Psoas muscle (tissue), 8 donors: ENCODE results near the gene CUL7. TPM values are rescaled to one million over a fixed set of nuclear protein-coding genes. Genes with fewer than 3 reads are reported as not detected.

Experiments
- ATAC-seq, 4 donors: fragments of 200-7000 bp; cut with Tn5 transposase; one replicate each; pipeline ENCODE4 v1.9.1; 2020; ENCODE audit warnings: moderate library complexity in 3 of 4, mild to moderate bottlenecking in 2 of 4
- DNase-seq, 2 donors: peaks; one replicate each; pipeline ENCODE4 v3.0.0-alpha.2; 2020
- H3K27ac ChIP-seq: fragments of 200-600 bp; one replicate; pipeline ENCODE4 v1.8.0; 2022
- H3K27me3 ChIP-seq, 3 donors: fragments of 200-600 bp in 1 of 3; one replicate each; pipeline versions ENCODE4 v1.6.1 to v1.8.0; 2013 to 2022; ENCODE audit warnings: low read length in 2 of 3, mild to moderate bottlenecking in 2 of 3, moderate library complexity in 1 of 3; ENCODE audit not compliant: insufficient read depth in 3 of 3
- H3K36me3 ChIP-seq, 2 donors: fragments of 200-600 bp in 1 of 2; one replicate each; pipeline versions ENCODE4 v1.6.1 to v1.8.0; 2013 to 2022; ENCODE audit warnings: low read depth in 1 of 2, mild to moderate bottlenecking in 1 of 2, moderate library complexity in 1 of 2; ENCODE audit not compliant: insufficient read depth in 1 of 2
- H3K4me1 ChIP-seq: fragments of 200-600 bp; one replicate; pipeline ENCODE4 v1.8.0; 2022
- H3K4me3 ChIP-seq: fragments of 200-600 bp; one replicate; pipeline ENCODE4 v1.8.0; 2022; ENCODE audit warnings: mild to moderate bottlenecking
- H3K9me3 ChIP-seq: fragments of 200-600 bp; one replicate; pipeline ENCODE4 v1.8.0; 2022
- WGBS, 3 donors: extraction: QIAGEN DNeasy Blood & Tissue Kit; methylation state at CpG; one replicate each; pipeline versions ENCODE4 v1.1.6 to v1.1.7; 2013; 5-methylcytosine and 5-hydroxymethylcytosine counted together
- intact Hi-C, 2 donors: fragments of 100-400 bp; cut with DNase I; formaldehyde crosslinking; loops; one replicate each; pipeline versions ENCODE4 v1.11.0 to v1.14.2; 2022
- polyA plus RNA-seq, 3 donors: library from polyadenylated mRNA; stranded (reverse); fragments of 200-250 nt; gene quantifications; one replicate each; pipeline ENCODE4 v1.2.3, GENCODE V29; 2013
- total RNA-seq, 4 donors: library from RNA; stranded (reverse); fragmentation: NEBNext Ultra II Directional in 2 of 4; extraction: Animal tissue kit (Norgen Biotek cat#: 25700) in 2 of 4; gene quantifications; one replicate each; pipeline versions ENCODE4 v1.2.1 to v1.2.4, GENCODE V29; 2021 to 2023
- TF ChIP-seq, protein P1 (sequence below): fragments of 200-600 bp; IDR thresholded peaks from one replicate; pipeline ENCODE4 v1.8.0; 2022; ENCODE audit warnings: antibody characterized with exemption
- donor health status: healthy with polysubstance abuse.
- donor health status: DM: no; HTN: no; CAD: no; lungs with moderate emphysema.
- donor health status: Bipolar disorder and iron deficiency.
- donor health status: healthy.
- donor health status: DM: yes; HTN: yes; CAD: no.
- donor health status: DM: no; HTN: no; CAD: no.
- donor health status: DM: no; HTN: no; CAD: no.
- donor health status: DM: yes; HTN: yes; CAD: no.

Gene CUL7
- total and polyA plus RNA-seq, 7 donors: 6.0 to 23.4 (median 11.5) TPM

DNA sequence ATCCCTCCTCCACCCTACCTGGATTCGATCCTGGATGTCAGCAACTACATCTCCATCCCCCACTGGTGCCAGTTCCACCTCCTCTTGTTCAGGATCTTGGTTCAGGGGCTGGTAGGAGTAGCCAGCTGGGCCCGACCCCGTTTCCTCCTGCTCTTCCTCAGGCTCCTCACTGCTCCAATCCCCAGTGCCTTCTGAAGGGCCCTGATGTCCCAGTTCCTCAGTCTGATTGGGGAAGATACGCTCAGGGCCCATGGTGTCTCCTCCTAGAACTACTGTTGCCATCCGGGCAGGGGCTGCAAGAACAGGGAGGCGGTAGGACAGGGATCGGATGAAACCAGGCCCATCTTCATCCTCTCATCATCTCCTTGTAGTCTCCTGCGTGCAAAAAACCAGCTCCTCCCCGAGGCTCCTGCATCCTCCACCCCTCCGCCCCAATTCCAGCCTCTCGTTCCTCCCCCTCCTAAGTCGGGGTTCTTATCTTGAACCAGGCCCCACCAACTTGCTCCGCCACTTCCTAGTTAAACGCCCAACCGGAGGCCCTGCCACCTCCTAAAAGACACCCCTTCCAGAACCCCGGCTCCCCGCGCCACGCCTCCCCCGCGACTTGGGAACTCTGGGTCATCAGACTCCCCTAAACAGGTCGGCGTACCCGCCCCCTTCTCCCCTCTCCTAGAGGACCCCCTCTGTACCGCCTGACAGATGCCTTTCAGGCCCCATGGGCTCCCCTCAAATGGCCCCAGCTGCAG lies 40.4 kb downstream of the CUL7 start:
- no peak for DNase-seq
- Histone ChIP-seq H3K27me3 (no peaks in the 10 kb centered on the region), H3K27ac (peak overlapping the region; percentile 87), H3K4me3 (peak overlapping the region; percentile 77), H3K4me1 (peaks cover 47% of the 10 kb centered on the region), H3K36me3 (peaks cover 6 to 51% of the 10 kb centered on the region in 2 donors), H3K9me3 (no peaks in the 10 kb centered on the region)
- intact Hi-C loops: loop anchor here in 1 of 2 donors (2.0 kb wide), 1 partner anchor 48 kb away; no protein-coding TSS in a partner anchor
- TF ChIP-seq, protein P1, sequence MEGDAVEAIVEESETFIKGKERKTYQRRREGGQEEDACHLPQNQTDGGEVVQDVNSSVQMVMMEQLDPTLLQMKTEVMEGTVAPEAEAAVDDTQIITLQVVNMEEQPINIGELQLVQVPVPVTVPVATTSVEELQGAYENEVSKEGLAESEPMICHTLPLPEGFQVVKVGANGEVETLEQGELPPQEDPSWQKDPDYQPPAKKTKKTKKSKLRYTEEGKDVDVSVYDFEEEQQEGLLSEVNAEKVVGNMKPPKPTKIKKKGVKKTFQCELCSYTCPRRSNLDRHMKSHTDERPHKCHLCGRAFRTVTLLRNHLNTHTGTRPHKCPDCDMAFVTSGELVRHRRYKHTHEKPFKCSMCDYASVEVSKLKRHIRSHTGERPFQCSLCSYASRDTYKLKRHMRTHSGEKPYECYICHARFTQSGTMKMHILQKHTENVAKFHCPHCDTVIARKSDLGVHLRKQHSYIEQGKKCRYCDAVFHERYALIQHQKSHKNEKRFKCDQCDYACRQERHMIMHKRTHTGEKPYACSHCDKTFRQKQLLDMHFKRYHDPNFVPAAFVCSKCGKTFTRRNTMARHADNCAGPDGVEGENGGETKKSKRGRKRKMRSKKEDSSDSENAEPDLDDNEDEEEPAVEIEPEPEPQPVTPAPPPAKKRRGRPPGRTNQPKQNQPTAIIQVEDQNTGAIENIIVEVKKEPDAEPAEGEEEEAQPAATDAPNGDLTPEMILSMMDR: no peak
- WGBS, 3 donors: 3 to 6% (median 4%) methylated on average over 25 of the region's 25 CpGs
- no peak for ATAC-seq

DNA sequence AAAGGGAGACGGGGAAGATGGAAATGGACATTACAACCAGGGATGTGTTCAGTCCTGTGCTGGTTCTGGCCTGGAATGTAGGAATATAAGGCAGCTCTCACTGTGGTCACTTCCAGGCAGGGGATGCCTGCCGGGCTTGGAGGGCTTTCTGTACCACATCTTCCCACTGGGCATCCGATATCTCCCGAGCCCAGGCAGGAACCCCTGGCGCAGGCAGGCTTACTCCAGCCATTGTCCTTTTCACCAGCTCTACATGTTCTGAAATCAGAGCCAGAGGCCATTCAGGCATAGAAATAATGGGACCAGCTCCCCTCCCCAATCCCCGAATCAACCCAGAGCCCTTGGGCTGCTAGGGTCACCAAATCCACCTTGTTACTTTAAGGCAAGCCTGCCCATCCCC lies 41.3 kb downstream of the CUL7 start:
- Histone ChIP-seq H3K4me1 (peaks cover 38% of the 10 kb centered on the region), H3K9me3 (no peaks in the 10 kb centered on the region), H3K27me3 (no peaks in the 10 kb centered on the region), H3K4me3 (peak overlapping the region; percentile 77), H3K27ac (peak overlapping the region; percentile 87), H3K36me3 (peaks cover 6 to 51% of the 10 kb centered on the region in 2 donors)
- ATAC-seq (no peak), DNase-seq (no peak)
- 74 to 86% (median 75%) methylated on average over 6 of the region's 6 CpGs for WGBS, 3 donors
- TF ChIP-seq, protein P1: no peak
- intact Hi-C loops: loop anchor here in 1 of 2 donors (2.0 kb wide), 1 partner anchor 48 kb away; no protein-coding TSS in a partner anchor

DNA sequence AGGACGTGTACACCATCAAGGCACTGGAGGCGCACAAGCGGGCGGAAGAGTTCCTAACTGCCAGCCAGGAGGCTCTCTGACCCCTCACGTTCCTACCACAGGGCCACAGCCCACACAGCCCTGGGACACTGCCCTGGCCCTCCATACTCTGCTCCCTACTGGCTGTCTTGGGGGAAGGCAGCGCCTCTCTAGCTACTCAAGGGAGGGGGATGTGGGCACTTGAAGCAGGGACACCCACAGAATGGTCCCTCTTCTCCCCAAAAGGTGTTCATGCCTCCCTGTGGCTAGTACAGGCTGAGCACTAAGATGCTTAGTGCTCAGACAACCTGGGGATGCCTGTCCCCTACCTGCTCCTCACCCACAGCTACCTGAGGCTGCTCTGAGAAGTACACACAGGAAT lies 42.4 kb downstream of the CUL7 start:
- ATAC-seq (no peak), DNase-seq (no peak)
- peaks cover 26% of the 10 kb centered on the region for H3K4me1 ChIP-seq
- H3K36me3 ChIP-seq: peaks cover 6 to 63% of the 10 kb centered on the region in 2 donors
- intact Hi-C loops: no loop called here
- no peaks in the 10 kb centered on the region for H3K27me3 ChIP-seq
- H3K27ac ChIP-seq: no peak overlapping the region
- no peaks in the 10 kb centered on the region for H3K9me3 ChIP-seq
- WGBS, 3 donors: 66 to 77% (median 77%) methylated on average over 6 of the region's 6 CpGs
- TF ChIP-seq, protein P1: no peak
- no peak overlapping the region for H3K4me3 ChIP-seq

DNA sequence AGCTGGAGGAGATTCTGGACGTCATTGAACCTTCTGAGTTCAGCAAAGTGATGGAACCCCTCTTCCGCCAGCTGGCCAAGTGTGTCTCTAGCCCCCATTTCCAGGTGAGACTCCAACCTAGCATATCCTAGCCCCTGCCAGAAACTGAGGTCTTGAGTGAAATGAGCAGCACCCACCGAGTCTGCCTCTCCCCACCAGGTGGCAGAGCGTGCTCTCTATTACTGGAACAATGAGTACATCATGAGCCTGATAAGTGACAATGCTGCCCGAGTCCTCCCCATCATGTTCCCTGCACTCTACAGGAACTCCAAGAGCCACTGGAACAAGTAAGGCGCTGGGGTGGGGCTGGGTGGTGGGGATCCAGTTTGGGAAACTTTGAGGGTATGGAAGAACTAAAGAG lies 44.5 kb downstream of the CUL7 start:
- 60 to 67% (median 61%) methylated on average over 6 of the region's 6 CpGs for WGBS, 3 donors
- Histone ChIP-seq H3K4me3 (no peak overlapping the region), H3K27me3 (no peaks in the 10 kb centered on the region), H3K36me3 (peaks cover 6 to 70% of the 10 kb centered on the region in 2 donors), H3K4me1 (peaks cover 8% of the 10 kb centered on the region), H3K9me3 (no peaks in the 10 kb centered on the region), H3K27ac (no peak overlapping the region)
- ATAC-seq: peak in 2 of 4 donors; percentile 38 to 41
- peak; percentile 31 to 68 for DNase-seq
- intact Hi-C loops: loop anchor here (1.0 to 2.0 kb wide), 3 partner anchors 20 to 134 kb away; no protein-coding TSS in a partner anchor
- TF ChIP-seq, protein P1: peak; percentile 47
